ENCODE results near the gene AKAP13.

AKAP13 gene

GRCh38 chr15:85625856-85626255 is 245.5 kb downstream of the AKAP13 start:
- H3K9me3 ChIP-seq (ENCODE audit: control insufficient read depth, insufficient read depth, low read depth, low read length) = no peaks in the 10 kb centered on the region
- H3K4me3 ChIP-seq (ENCODE audit: low read depth, low read length) = no peak overlapping the region
- ChIA-PET POLR2A (no interaction called here), CTCF (interaction anchor here (0.6 to 1.6 kb wide), 2 partner anchors 140 to 330 kb away, joined by 3 to 4 read pairs; no protein-coding TSS in a partner anchor)
- no peak for TF ChIP-seq TRIM28 (IDR thresholded peaks at IDR 0.05; ENCODE audit: borderline replicate concordance, low read length)
- TF ChIP-seq MYNN (tag by site-specific recombination; IDR thresholded peaks at IDR 0.05; ENCODE audit: borderline replicate concordance) = no peak
- TF ChIP-seq HOXC10 (CRISPR knock-in tag; IDR thresholded peaks at IDR 0.05) = no peak
- no peak for TF ChIP-seq ZNF280D (tag by site-specific recombination; IDR thresholded peaks at IDR 0.05)
- peak; percentile 49 for TF ChIP-seq ZBTB17 (tag by site-specific recombination; IDR thresholded peaks at IDR 0.05)
- no peak for TF ChIP-seq ZNF621 (tag by site-specific recombination; IDR thresholded peaks at IDR 0.05)
- H3K4me1 ChIP-seq (ENCODE audit: control insufficient read depth, insufficient read depth, low read length) = peaks cover 7% of the 10 kb centered on the region
- no peak overlapping the region for H3K27ac ChIP-seq (ENCODE audit: extremely low read depth, low read depth, low read length)
- H3K36me3 ChIP-seq (ENCODE audit: control insufficient read depth in 2 of 2, insufficient read depth in 1 of 2, low read length in 2 of 2) = no peaks in the 10 kb centered on the region

- CTCF ChIA-PET = interaction anchor here (0.5 to 1.6 kb wide), 3 partner anchors 8 to 328 kb away, joined by 4 to 6 read pairs (median 5); no protein-coding TSS in a partner anchor
- Histone ChIP-seq H3K4me3 (ENCODE audit: low read depth, low read length) (no peak overlapping the region), H3K27ac (ENCODE audit: extremely low read depth, low read depth, low read length) (no peak overlapping the region), H3K9me3 (ENCODE audit: control insufficient read depth, insufficient read depth, low read depth, low read length) (no peaks in the 10 kb centered on the region), H3K36me3 (ENCODE audit: control insufficient read depth in 2 of 2, insufficient read depth in 1 of 2, low read length in 2 of 2) (no peaks in the 10 kb centered on the region), H3K4me1 (ENCODE audit: control insufficient read depth, insufficient read depth, low read length) (peaks cover 4% of the 10 kb centered on the region)
- POLR2A ChIA-PET = interaction anchor here (0.6 kb wide), 1 partner anchor 100 kb away, joined by 3 read pairs; no protein-coding TSS in a partner anchor
- TF ChIP-seq ZNF626 (tag by site-specific recombination; IDR thresholded peaks at IDR 0.05) (no peak), ZNF398 (tag by site-specific recombination; IDR thresholded peaks at IDR 0.05) (no peak), ZNF223 (tag by site-specific recombination; IDR thresholded peaks at IDR 0.05) (no peak)
These were observed 247.0 kb downstream of the AKAP13 start for GRCh38 chr15:85627213-85627935.

GRCh38 chr15:85630311-85630710 is 249.9 kb downstream of the AKAP13 start:
- Histone ChIP-seq H3K4me1 (ENCODE audit: control insufficient read depth, insufficient read depth, low read length) (no peaks in the 10 kb centered on the region), H3K36me3 (ENCODE audit: control insufficient read depth in 2 of 2, insufficient read depth in 1 of 2, low read length in 2 of 2) (no peaks in the 10 kb centered on the region), H3K4me3 (ENCODE audit: low read depth, low read length) (no peak overlapping the region), H3K9me3 (ENCODE audit: control insufficient read depth, insufficient read depth, low read depth, low read length) (no peaks in the 10 kb centered on the region), H3K27ac (ENCODE audit: extremely low read depth, low read depth, low read length) (no peak overlapping the region)
- ChIA-PET POLR2A (no interaction called here), CTCF (interaction anchor here (0.7 to 1.1 kb wide), 3 partner anchors 13 to 340 kb away, joined by 3 to 4 read pairs (median 3); no protein-coding TSS in a partner anchor)
- TF ChIP-seq HIC1 (tag by site-specific recombination; IDR thresholded peaks at IDR 0.05) (no peak), ZNF544 (tag by site-specific recombination; IDR thresholded peaks at IDR 0.05) (no peak), ZNF292 (tag by site-specific recombination; IDR thresholded peaks at IDR 0.05; ENCODE audit: borderline replicate concordance, low read depth) (no peak), ZFP69B (tag by site-specific recombination; IDR thresholded peaks at IDR 0.05) (no peak), ZNF155 (tag by site-specific recombination; IDR thresholded peaks at IDR 0.05) (no peak), ZNF26 (tag by site-specific recombination; IDR thresholded peaks at IDR 0.05) (no peak), KLF7 (tag by site-specific recombination; IDR thresholded peaks at IDR 0.05; ENCODE audit: borderline replicate concordance) (no peak), BCL11A (tag by site-specific recombination; IDR thresholded peaks at IDR 0.05; ENCODE audit: low read depth) (no peak), ZNF239 (tag by site-specific recombination; IDR thresholded peaks at IDR 0.05) (no peak), FEZF1 (tag by site-specific recombination; IDR thresholded peaks at IDR 0.05) (no peak), ZNF639 (tag by site-specific recombination; IDR thresholded peaks at IDR 0.05) (no peak)

Data from HEK293 (cell line).